Dermis blood vessel endothelial cell (primary cell): ENCODE data around the gene C2orf81. TPM values are rescaled to one million over a fixed set of nuclear protein-coding genes. Genes with fewer than 3 reads are reported as not detected.

Source experiments
- total RNA-seq: library from RNA; depleted of rRNA; stranded (reverse); fragments of >200 nt; gene quantifications from 2 replicates; pipeline ENCODE4 v1.2.3, GENCODE V29; 2014

The C2orf81 gene
- total RNA-seq, 1 donor from 2014 or later = 0.17 TPM

Other genes with a start within 250 kb of the C2orf81 start
- gene MOB1A, start 242.7 kb downstream of the C2orf81 start, total RNA-seq = 121 and 145 TPM in 2 replicates
- gene MTHFD2, start 223.0 kb downstream of the C2orf81 start, total RNA-seq = 28.6 and 91.0 TPM in 2 replicates
- gene SLC4A5, start 78.2 kb downstream of the C2orf81 start, total RNA-seq = 0.33 TPM in 1 of 2 replicates, not detected in the other
- gene DCTN1, start 41.3 kb downstream of the C2orf81 start, total RNA-seq = 160 and 207 TPM in 2 replicates
- gene WDR54, start 111 bp upstream of the C2orf81 start, total RNA-seq = 23.3 and 36.9 TPM in 2 replicates
- gene RTKN, start 20.3 kb upstream of the C2orf81 start, total RNA-seq = 21.6 and 27.0 TPM in 2 replicates
- gene INO80B, start 33.5 kb upstream of the C2orf81 start, total RNA-seq = 6.5 and 24.0 TPM in 2 replicates
- 34.3 and 44.9 TPM in 2 replicates for gene WBP1, start 36.8 kb upstream of the C2orf81 start, total RNA-seq
- 74.4 and 85.1 TPM in 2 replicates for gene MOGS, start 43.8 kb upstream of the C2orf81 start, total RNA-seq
- 25.9 and 33.7 TPM in 2 replicates for gene MRPL53, start 51.1 kb upstream of the C2orf81 start, total RNA-seq
- 14.9 and 22.8 TPM in 2 replicates for gene CCDC142, start 61.4 kb upstream of the C2orf81 start, total RNA-seq
- gene TTC31, start 61.5 kb upstream of the C2orf81 start, total RNA-seq = 18.2 and 21.6 TPM in 2 replicates
- gene LBX2, start 78.0 kb upstream of the C2orf81 start, total RNA-seq = 0.98 and 2.9 TPM in 2 replicates
- gene PCGF1, start 86.1 kb upstream of the C2orf81 start, total RNA-seq = 9.7 and 11.7 TPM in 2 replicates
- 0.17 TPM in 1 of 2 replicates, not detected in the other for gene TLX2, start 92.8 kb upstream of the C2orf81 start, total RNA-seq
- gene DQX1, start 104.6 kb upstream of the C2orf81 start, total RNA-seq = not detected in 2 replicates
- gene AUP1, start 108.1 kb upstream of the C2orf81 start, total RNA-seq = 87.2 and 127 TPM in 2 replicates
- gene HTRA2, start 108.3 kb upstream of the C2orf81 start, total RNA-seq = 50.9 and 51.8 TPM in 2 replicates
- 0.85 and 1.7 TPM in 2 replicates for gene LOXL3, start 132.3 kb upstream of the C2orf81 start, total RNA-seq
- gene DOK1, start 133.1 kb upstream of the C2orf81 start, total RNA-seq = 20.8 and 21.5 TPM in 2 replicates
- gene M1AP, start 226.7 kb upstream of the C2orf81 start, total RNA-seq = not detected in 2 replicates
- gene SEMA4F, start 232.6 kb upstream of the C2orf81 start, total RNA-seq = 4.4 and 5.0 TPM in 2 replicates